GM12891 (cell line): ENCODE results near the gene MYLIP.

Source experiments
- POLR2A ChIP-seq: IDR thresholded peaks from 2 replicates; pipeline ENCODE4 v1.6.1; 2011; ENCODE audit warnings: low read depth, low read length, control low read depth
- POLR2AphosphoS5 ChIP-seq: IDR thresholded peaks from 2 replicates; pipeline ENCODE4 v1.6.1; 2011; ENCODE audit warnings: low read depth, low read length, control low read depth
- SPI1 ChIP-seq: IDR thresholded peaks from 2 replicates; pipeline ENCODE4 v1.6.1; 2011; ENCODE audit warnings: low read depth, low read length, control low read depth
- TAF1 ChIP-seq: IDR thresholded peaks from 2 replicates; pipeline ENCODE4 v1.6.1; 2011; ENCODE audit warnings: low read depth, low read length, control low read depth

GRCh38 chr6:16146028-16146427 lies 17.1 kb downstream of the MYLIP start:
- TF ChIP-seq POLR2A (no peak), SPI1 (no peak), POLR2AphosphoS5 (no peak), TAF1 (no peak)
